ENCODE data around the gene ADAMTS17. TPM values are rescaled to one million over a fixed set of nuclear protein-coding genes. Genes with fewer than 3 reads are reported as not detected.
A peak's percentile ranks its signal among the peaks of the same experiment; 100 is the strongest.

The ADAMTS17 gene
- total RNA-seq, 1 experiment from 2014 or later = 1.8 TPM

DNA sequence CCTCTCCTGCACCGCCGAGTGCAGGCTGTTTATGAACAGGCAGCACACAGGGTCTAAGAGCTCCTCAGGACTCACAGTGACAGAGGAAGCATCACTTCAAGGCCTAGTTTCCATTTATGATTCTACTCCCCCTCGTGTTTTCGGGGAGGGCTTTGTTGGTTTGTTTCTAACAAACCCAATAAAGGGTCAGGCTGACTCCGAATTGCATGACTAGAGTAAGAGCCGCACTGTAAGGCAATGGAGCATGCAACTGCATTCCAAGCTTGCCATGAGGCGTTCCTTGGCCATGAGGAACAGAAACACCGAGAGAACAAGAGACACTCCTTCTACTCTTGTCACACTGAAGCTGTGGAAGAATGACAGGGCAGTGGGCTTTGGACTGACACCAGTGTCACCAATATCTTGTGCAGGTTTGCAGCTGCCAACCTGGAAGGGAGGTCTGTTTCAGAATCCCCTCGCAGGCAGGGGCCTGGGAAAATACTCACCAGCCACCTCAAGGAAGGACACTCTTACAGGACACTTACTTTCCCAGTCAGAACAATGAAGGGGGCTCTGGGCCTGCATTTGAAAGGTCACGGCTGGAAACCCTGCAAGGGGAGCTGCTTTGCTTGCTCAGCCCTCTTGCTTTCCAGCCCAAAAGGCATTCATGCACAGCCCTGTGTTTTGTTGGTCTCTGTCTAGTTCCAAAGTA is 96.8 kb downstream of the ADAMTS17 start:
- Mint-ChIP-seq H3K27me3 (ENCODE audit: low read depth) (no peaks in the 10 kb centered on the region), H3K9me3 (peaks cover 13% of the 10 kb centered on the region), H3K4me3 (no peak overlapping the region), H3K36me3 (no peaks in the 10 kb centered on the region; the same call in 1 of the 2 replicates), H3K4me1 (peaks cover 19% of the 10 kb centered on the region), H3K27ac (no peak overlapping the region)
- ChIA-PET POLR2A (no interaction called here), CTCF (no interaction called here)
- DNase-seq (ENCODE audit: low spot score) = no peak
- TF ChIP-seq ELF4 (CRISPR knock-in tag; IDR thresholded peaks at IDR 0.05; ENCODE audit: low read depth) = no peak
- TF ChIP-seq, protein P1, sequence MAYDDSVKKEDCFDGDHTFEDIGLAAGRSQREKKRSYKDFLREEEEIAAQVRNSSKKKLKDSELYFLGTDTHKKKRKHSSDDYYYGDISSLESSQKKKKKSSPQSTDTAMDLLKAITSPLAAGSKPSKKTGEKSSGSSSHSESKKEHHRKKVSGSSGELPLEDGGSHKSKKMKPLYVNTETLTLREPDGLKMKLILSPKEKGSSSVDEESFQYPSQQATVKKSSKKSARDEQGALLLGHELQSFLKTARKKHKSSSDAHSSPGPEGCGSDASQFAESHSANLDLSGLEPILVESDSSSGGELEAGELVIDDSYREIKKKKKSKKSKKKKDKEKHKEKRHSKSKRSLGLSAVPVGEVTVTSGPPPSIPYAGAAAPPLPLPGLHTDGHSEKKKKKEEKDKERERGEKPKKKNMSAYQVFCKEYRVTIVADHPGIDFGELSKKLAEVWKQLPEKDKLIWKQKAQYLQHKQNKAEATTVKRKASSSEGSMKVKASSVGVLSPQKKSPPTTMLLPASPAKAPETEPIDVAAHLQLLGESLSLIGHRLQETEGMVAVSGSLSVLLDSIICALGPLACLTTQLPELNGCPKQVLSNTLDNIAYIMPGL (CRISPR knock-in tag; IDR thresholded peaks at IDR 0.05) = no peak
- TF ChIP-seq, protein P2, sequence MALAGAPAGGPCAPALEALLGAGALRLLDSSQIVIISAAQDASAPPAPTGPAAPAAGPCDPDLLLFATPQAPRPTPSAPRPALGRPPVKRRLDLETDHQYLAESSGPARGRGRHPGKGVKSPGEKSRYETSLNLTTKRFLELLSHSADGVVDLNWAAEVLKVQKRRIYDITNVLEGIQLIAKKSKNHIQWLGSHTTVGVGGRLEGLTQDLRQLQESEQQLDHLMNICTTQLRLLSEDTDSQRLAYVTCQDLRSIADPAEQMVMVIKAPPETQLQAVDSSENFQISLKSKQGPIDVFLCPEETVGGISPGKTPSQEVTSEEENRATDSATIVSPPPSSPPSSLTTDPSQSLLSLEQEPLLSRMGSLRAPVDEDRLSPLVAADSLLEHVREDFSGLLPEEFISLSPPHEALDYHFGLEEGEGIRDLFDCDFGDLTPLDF (CRISPR knock-in tag; IDR thresholded peaks at IDR 0.05) = no peak
- no peak for TF ChIP-seq ZNF232 (CRISPR knock-in tag; IDR thresholded peaks at IDR 0.05)
- TF ChIP-seq NR1H2 (CRISPR knock-in tag; IDR thresholded peaks at IDR 0.05) = no peak
- no peak for TF ChIP-seq GTF2I (CRISPR knock-in tag; conservative IDR thresholded peaks at IDR 0.05)
- TF ChIP-seq, protein P3, sequence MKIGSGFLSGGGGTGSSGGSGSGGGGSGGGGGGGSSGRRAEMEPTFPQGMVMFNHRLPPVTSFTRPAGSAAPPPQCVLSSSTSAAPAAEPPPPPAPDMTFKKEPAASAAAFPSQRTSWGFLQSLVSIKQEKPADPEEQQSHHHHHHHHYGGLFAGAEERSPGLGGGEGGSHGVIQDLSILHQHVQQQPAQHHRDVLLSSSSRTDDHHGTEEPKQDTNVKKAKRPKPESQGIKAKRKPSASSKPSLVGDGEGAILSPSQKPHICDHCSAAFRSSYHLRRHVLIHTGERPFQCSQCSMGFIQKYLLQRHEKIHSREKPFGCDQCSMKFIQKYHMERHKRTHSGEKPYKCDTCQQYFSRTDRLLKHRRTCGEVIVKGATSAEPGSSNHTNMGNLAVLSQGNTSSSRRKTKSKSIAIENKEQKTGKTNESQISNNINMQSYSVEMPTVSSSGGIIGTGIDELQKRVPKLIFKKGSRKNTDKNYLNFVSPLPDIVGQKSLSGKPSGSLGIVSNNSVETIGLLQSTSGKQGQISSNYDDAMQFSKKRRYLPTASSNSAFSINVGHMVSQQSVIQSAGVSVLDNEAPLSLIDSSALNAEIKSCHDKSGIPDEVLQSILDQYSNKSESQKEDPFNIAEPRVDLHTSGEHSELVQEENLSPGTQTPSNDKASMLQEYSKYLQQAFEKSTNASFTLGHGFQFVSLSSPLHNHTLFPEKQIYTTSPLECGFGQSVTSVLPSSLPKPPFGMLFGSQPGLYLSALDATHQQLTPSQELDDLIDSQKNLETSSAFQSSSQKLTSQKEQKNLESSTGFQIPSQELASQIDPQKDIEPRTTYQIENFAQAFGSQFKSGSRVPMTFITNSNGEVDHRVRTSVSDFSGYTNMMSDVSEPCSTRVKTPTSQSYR (CRISPR knock-in tag; IDR thresholded peaks at IDR 0.05) = no peak
- TF ChIP-seq ZNF396 (CRISPR knock-in tag; IDR thresholded peaks at IDR 0.05; ENCODE audit: borderline replicate concordance) = no peak
- no peak for TF ChIP-seq EMX1 (CRISPR knock-in tag; IDR thresholded peaks at IDR 0.05)
- ATAC-seq = peak; percentile 55

DNA sequence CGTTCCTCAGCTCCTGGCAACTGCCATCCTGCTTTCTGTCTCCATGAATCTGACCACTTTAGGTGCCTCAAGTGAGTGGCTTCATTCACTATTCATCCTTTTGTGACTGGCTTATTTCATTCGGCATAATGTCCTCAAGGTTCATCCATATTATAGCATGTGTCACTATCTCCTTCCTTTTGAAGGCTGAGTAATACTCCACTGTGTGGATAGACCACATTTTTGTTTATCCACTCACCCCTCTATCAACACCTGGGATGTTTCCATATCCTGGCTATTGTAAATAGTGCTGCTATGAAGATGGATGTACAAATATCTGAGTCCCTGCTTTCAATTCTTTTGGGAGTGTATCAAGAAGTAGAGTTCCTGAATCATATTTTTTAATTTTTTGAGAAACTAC is 98.8 kb downstream of the ADAMTS17 start:
- no peak overlapping the region for H3K27ac Mint-ChIP-seq
- H3K9me3 Mint-ChIP-seq = peaks cover 13% of the 10 kb centered on the region
- ATAC-seq (no peak), DNase-seq (ENCODE audit: low spot score) (no peak)
- no peaks in the 10 kb centered on the region; the same call in 1 of the 2 replicates for H3K36me3 Mint-ChIP-seq
- peaks cover 19% of the 10 kb centered on the region for H3K4me1 Mint-ChIP-seq
- POLR2A ChIA-PET = no interaction called here
- TF ChIP-seq NR2C2 (CRISPR knock-in tag; IDR thresholded peaks at IDR 0.05) (no peak), GTF2I (CRISPR knock-in tag; conservative IDR thresholded peaks at IDR 0.05) (no peak), IRF2 (CRISPR knock-in tag; IDR thresholded peaks at IDR 0.05; ENCODE audit: borderline replicate concordance, low read depth) (no peak), KAT7 (CRISPR knock-in tag; IDR thresholded peaks at IDR 0.05; ENCODE audit: borderline replicate concordance) (no peak), SMAD4 (CRISPR knock-in tag; IDR thresholded peaks at IDR 0.05) (no peak), RELA (CRISPR knock-in tag; IDR thresholded peaks at IDR 0.05; ENCODE audit: borderline replicate concordance) (no peak), MYBL2 (CRISPR knock-in tag; IDR thresholded peaks at IDR 0.05) (no peak), JAZF1 (CRISPR knock-in tag; IDR thresholded peaks at IDR 0.05) (no peak)
- TF ChIP-seq, protein P4, sequence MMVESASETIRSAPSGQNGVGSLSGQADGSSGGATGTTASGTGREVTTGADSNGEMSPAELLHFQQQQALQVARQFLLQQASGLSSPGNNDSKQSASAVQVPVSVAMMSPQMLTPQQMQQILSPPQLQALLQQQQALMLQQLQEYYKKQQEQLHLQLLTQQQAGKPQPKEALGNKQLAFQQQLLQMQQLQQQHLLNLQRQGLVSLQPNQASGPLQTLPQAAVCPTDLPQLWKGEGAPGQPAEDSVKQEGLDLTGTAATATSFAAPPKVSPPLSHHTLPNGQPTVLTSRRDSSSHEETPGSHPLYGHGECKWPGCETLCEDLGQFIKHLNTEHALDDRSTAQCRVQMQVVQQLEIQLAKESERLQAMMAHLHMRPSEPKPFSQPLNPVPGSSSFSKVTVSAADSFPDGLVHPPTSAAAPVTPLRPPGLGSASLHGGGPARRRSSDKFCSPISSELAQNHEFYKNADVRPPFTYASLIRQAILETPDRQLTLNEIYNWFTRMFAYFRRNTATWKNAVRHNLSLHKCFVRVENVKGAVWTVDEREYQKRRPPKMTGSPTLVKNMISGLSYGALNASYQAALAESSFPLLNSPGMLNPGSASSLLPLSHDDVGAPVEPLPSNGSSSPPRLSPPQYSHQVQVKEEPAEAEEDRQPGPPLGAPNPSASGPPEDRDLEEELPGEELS (CRISPR knock-in tag; IDR thresholded peaks at IDR 0.05) = no peak
- TF ChIP-seq, protein P5, sequence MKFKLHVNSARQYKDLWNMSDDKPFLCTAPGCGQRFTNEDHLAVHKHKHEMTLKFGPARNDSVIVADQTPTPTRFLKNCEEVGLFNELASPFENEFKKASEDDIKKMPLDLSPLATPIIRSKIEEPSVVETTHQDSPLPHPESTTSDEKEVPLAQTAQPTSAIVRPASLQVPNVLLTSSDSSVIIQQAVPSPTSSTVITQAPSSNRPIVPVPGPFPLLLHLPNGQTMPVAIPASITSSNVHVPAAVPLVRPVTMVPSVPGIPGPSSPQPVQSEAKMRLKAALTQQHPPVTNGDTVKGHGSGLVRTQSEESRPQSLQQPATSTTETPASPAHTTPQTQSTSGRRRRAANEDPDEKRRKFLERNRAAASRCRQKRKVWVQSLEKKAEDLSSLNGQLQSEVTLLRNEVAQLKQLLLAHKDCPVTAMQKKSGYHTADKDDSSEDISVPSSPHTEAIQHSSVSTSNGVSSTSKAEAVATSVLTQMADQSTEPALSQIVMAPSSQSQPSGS (CRISPR knock-in tag; IDR thresholded peaks at IDR 0.05; ENCODE audit: borderline replicate concordance, low read depth) = no peak
- TF ChIP-seq, protein P6, sequence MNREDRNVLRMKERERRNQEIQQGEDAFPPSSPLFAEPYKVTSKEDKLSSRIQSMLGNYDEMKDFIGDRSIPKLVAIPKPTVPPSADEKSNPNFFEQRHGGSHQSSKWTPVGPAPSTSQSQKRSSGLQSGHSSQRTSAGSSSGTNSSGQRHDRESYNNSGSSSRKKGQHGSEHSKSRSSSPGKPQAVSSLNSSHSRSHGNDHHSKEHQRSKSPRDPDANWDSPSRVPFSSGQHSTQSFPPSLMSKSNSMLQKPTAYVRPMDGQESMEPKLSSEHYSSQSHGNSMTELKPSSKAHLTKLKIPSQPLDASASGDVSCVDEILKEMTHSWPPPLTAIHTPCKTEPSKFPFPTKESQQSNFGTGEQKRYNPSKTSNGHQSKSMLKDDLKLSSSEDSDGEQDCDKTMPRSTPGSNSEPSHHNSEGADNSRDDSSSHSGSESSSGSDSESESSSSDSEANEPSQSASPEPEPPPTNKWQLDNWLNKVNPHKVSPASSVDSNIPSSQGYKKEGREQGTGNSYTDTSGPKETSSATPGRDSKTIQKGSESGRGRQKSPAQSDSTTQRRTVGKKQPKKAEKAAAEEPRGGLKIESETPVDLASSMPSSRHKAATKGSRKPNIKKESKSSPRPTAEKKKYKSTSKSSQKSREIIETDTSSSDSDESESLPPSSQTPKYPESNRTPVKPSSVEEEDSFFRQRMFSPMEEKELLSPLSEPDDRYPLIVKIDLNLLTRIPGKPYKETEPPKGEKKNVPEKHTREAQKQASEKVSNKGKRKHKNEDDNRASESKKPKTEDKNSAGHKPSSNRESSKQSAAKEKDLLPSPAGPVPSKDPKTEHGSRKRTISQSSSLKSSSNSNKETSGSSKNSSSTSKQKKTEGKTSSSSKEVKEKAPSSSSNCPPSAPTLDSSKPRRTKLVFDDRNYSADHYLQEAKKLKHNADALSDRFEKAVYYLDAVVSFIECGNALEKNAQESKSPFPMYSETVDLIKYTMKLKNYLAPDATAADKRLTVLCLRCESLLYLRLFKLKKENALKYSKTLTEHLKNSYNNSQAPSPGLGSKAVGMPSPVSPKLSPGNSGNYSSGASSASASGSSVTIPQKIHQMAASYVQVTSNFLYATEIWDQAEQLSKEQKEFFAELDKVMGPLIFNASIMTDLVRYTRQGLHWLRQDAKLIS (CRISPR knock-in tag; IDR thresholded peaks at IDR 0.05; ENCODE audit: borderline replicate concordance) = no peak
- TF ChIP-seq, protein P7, sequence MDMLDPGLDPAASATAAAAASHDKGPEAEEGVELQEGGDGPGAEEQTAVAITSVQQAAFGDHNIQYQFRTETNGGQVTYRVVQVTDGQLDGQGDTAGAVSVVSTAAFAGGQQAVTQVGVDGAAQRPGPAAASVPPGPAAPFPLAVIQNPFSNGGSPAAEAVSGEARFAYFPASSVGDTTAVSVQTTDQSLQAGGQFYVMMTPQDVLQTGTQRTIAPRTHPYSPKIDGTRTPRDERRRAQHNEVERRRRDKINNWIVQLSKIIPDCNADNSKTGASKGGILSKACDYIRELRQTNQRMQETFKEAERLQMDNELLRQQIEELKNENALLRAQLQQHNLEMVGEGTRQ (CRISPR knock-in tag; IDR thresholded peaks at IDR 0.05) = no peak
- H3K4me3 Mint-ChIP-seq = no peak overlapping the region
- peaks cover 2% of the 10 kb centered on the region; the same call in 1 of the 2 replicates for H3K27me3 Mint-ChIP-seq (ENCODE audit: low read depth)
- CTCF ChIA-PET = no interaction called here
